WTC11 (cell line): ENCODE results near the gene INO80E. TPM values are rescaled to one million over a fixed set of nuclear protein-coding genes. Genes with fewer than 3 reads are reported as not detected.
A peak's percentile ranks its signal among the peaks of the same experiment; 100 is the strongest.

ENCODE experiments used
- ATAC-seq: fragments of 200-7000 bp; cut with Tn5 transposase; 2 replicates; pipeline ENCODE4 v1.10.0; 2021; ENCODE audit warnings: mild to moderate bottlenecking, moderate library complexity
- CTCF ChIA-PET: fragments of 300-600 bp; sonication (Branson Sonifier 250); formaldehyde crosslinking; loops from one replicate; lab custom pipeline; 2021; ENCODE audit warnings: antibody characterized with exemption; lab: Charles Lee
- POLR2A ChIA-PET: fragments of 350-600 bp; sonication (Branson Sonifier 250); formaldehyde crosslinking; loops from one replicate; lab custom pipeline; 2021; ENCODE audit warnings: antibody characterized with exemption; lab: Charles Lee
- DNase-seq: peaks from one replicate; pipeline ENCODE4 v3.0.0; 2021; ENCODE audit warnings: low spot score
- H3K27ac Mint-ChIP-seq: 2 replicates; pipeline ENCODE4 v1.8.0; 2021; ENCODE audit warnings: mixed read lengths
- H3K27me3 Mint-ChIP-seq: 2 replicates; pipeline ENCODE4 v1.8.0; 2021; ENCODE audit warnings: low read depth, mild to moderate bottlenecking, moderate library complexity, mixed read lengths
- H3K36me3 Mint-ChIP-seq: 2 replicates; pipeline ENCODE4 v1.8.0; 2021; ENCODE audit warnings: mixed read lengths
- H3K4me1 Mint-ChIP-seq: 2 replicates; pipeline ENCODE4 v1.8.0; 2022; ENCODE audit warnings: mixed read lengths
- H3K4me3 Mint-ChIP-seq: 2 replicates; pipeline ENCODE4 v1.8.0; 2021; ENCODE audit warnings: mild to moderate bottlenecking, moderate library complexity, mixed read lengths
- H3K9me3 Mint-ChIP-seq: 2 replicates; pipeline ENCODE4 v1.8.0; 2021; ENCODE audit warnings: mixed read lengths
- ETV6 ChIP-seq: sonication (generic); formaldehyde crosslinking; IDR thresholded peaks from 2 replicates; pipeline ENCODE4 v1.8.1; 2022; ENCODE audit warnings: mild to moderate bottlenecking, missing genetic modification reagents
- FOXP1 ChIP-seq: sonication (generic); formaldehyde crosslinking; IDR thresholded peaks from 2 replicates; pipeline ENCODE4 v1.8.0; 2022; ENCODE audit warnings: missing genetic modification reagents, mild to moderate bottlenecking, moderate library complexity, borderline replicate concordance
- GRHL2 ChIP-seq: fragments of 250-450 bp; sonication (Bioruptor Pico); IDR thresholded peaks from 2 replicates; pipeline ENCODE4 v1.8.0; 2022; ENCODE audit warnings: mild to moderate bottlenecking, moderate library complexity; ENCODE audit not compliant: insufficient replicate concordance, severe bottlenecking
- IRF2 ChIP-seq: sonication (generic); formaldehyde crosslinking; IDR thresholded peaks from 2 replicates; pipeline ENCODE4 v1.8.0; 2022; ENCODE audit warnings: low read depth, missing genetic modification reagents, borderline replicate concordance
- NFE2L1 ChIP-seq: sonication (generic); formaldehyde crosslinking; IDR thresholded peaks from 2 replicates; pipeline ENCODE4 v1.8.1; 2023; ENCODE audit warnings: missing genetic modification reagents
- SMAD4 ChIP-seq: sonication (generic); formaldehyde crosslinking; IDR thresholded peaks from 2 replicates; pipeline ENCODE4 v1.8.0; 2022; ENCODE audit warnings: mild to moderate bottlenecking, missing genetic modification reagents
- SOX15 ChIP-seq: fragments of 250-450 bp; sonication (Bioruptor Pico); IDR thresholded peaks from 2 replicates; pipeline ENCODE4 v1.9.0; 2021; ENCODE audit warnings: mild to moderate bottlenecking
- TCF7 ChIP-seq: sonication (generic); formaldehyde crosslinking; IDR thresholded peaks from 2 replicates; pipeline ENCODE4 v1.8.0; 2022; ENCODE audit warnings: mild to moderate bottlenecking, low read depth, missing genetic modification reagents, moderate library complexity
- TP53 ChIP-seq: sonication (generic); formaldehyde crosslinking; IDR thresholded peaks from 2 replicates; pipeline ENCODE4 v1.8.1; 2023; ENCODE audit warnings: mild to moderate bottlenecking, missing genetic modification reagents
- ZNF423 ChIP-seq: fragments of 250-450 bp; sonication (Bioruptor Pico); IDR thresholded peaks from 2 replicates; pipeline ENCODE4 v2.1.2; 2022; ENCODE audit warnings: mild to moderate bottlenecking, moderate library complexity
- total RNA-seq: library from RNA; stranded (reverse); gene quantifications from 3 replicates; pipeline ENCODE4 v1.2.3, GENCODE V29; 2021
- TF ChIP-seq, protein P1 (sequence below): fragments of 250-450 bp; sonication (Bioruptor Pico); IDR thresholded peaks from 2 replicates; pipeline ENCODE4 v1.9.0; 2021; ENCODE audit warnings: mild to moderate bottlenecking
- TF ChIP-seq, protein P2 (sequence below): fragments of 250-450 bp; sonication (Bioruptor Pico); IDR thresholded peaks from 2 replicates; pipeline ENCODE4 v2.1.2; 2022; ENCODE audit warnings: mild to moderate bottlenecking, moderate library complexity
- TF ChIP-seq, protein P3 (sequence below): sonication (generic); formaldehyde crosslinking; IDR thresholded peaks from 2 replicates; pipeline ENCODE4 v1.8.1; 2023; ENCODE audit warnings: mild to moderate bottlenecking, missing genetic modification reagents, moderate library complexity
- TF ChIP-seq, protein P4 (sequence below): sonication (generic); formaldehyde crosslinking; IDR thresholded peaks from 2 replicates; pipeline ENCODE4 v1.8.0; 2022; ENCODE audit warnings: mild to moderate bottlenecking, missing genetic modification reagents
- TF ChIP-seq, protein P5 (sequence below): sonication (generic); formaldehyde crosslinking; IDR thresholded peaks from 2 replicates; pipeline ENCODE4 v1.8.1; 2022; ENCODE audit warnings: mild to moderate bottlenecking, moderate library complexity, missing genetic modification reagents
- TF ChIP-seq, protein P6 (sequence below): sonication (generic); formaldehyde crosslinking; IDR thresholded peaks from 2 replicates; pipeline ENCODE4 v1.8.0; 2022; ENCODE audit warnings: mild to moderate bottlenecking, missing genetic modification reagents
- TF ChIP-seq, protein P7 (sequence below): sonication (generic); formaldehyde crosslinking; IDR thresholded peaks from 2 replicates; pipeline ENCODE4 v1.8.1; 2022; ENCODE audit warnings: missing genetic modification reagents, borderline replicate concordance

Gene INO80E
- total RNA-seq, 1 experiment from 2014 or later = 101 TPM

DNA sequence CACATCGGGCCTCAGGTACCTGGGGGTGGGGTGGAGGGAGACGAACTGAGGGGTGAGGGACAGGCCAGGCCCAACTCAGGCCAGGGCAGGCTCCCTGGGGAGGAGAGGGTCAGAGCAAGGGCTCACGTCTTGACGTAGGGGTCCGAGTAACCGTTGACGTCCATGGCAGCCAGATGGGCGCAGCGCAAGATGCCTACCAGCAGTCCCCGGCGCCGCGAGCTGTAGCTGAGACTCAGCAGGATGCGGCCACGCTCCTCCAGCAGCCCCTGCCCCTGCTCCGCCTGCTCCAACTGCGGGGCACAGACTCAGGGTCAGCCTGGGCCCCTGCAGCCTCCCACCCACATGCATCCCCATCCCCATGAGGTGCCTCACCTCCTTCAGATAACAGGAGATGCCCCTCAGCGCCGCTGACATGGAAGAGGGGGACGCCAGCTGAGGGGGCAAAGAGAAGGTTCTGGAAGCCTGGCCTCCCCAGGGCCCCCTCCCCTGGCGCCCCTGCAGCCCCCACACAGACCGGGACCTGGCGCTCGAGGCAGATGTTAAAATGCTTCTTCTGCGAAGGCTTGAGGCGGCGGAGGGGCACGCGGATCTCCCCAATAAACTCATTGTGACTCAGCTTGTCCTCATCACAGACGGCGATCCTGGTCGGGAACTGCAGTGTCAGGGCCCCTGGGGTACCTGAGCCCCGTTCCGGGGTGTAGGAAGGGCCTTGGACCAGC, 10.8 kb downstream of the INO80E start:
- no peak for TF ChIP-seq NFE2L1 (CRISPR knock-in tag)
- TF ChIP-seq, protein P1, sequence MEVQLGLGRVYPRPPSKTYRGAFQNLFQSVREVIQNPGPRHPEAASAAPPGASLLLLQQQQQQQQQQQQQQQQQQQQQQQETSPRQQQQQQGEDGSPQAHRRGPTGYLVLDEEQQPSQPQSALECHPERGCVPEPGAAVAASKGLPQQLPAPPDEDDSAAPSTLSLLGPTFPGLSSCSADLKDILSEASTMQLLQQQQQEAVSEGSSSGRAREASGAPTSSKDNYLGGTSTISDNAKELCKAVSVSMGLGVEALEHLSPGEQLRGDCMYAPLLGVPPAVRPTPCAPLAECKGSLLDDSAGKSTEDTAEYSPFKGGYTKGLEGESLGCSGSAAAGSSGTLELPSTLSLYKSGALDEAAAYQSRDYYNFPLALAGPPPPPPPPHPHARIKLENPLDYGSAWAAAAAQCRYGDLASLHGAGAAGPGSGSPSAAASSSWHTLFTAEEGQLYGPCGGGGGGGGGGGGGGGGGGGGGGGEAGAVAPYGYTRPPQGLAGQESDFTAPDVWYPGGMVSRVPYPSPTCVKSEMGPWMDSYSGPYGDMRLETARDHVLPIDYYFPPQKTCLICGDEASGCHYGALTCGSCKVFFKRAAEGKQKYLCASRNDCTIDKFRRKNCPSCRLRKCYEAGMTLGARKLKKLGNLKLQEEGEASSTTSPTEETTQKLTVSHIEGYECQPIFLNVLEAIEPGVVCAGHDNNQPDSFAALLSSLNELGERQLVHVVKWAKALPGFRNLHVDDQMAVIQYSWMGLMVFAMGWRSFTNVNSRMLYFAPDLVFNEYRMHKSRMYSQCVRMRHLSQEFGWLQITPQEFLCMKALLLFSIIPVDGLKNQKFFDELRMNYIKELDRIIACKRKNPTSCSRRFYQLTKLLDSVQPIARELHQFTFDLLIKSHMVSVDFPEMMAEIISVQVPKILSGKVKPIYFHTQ (CRISPR knock-in tag) = no peak
- H3K27ac Mint-ChIP-seq = peak overlapping the region; percentile 70; the same call in 1 of the 2 replicates
- no peak overlapping the region for H3K4me3 Mint-ChIP-seq
- ATAC-seq (no peak), DNase-seq (no peak)
- ChIA-PET CTCF (interaction anchor here (0.6 to 1.5 kb wide), 5 partner anchors 25 to 217 kb away, joined by 3 to 10 read pairs (median 5); partner anchors contain the start of gene KIF22), POLR2A (no interaction called here)
- H3K36me3 Mint-ChIP-seq = peaks cover 8% of the 10 kb centered on the region
- H3K9me3 Mint-ChIP-seq = no peaks in the 10 kb centered on the region
- peaks cover 16% of the 10 kb centered on the region for H3K4me1 Mint-ChIP-seq
- peaks cover 15% of the 10 kb centered on the region for H3K27me3 Mint-ChIP-seq

DNA sequence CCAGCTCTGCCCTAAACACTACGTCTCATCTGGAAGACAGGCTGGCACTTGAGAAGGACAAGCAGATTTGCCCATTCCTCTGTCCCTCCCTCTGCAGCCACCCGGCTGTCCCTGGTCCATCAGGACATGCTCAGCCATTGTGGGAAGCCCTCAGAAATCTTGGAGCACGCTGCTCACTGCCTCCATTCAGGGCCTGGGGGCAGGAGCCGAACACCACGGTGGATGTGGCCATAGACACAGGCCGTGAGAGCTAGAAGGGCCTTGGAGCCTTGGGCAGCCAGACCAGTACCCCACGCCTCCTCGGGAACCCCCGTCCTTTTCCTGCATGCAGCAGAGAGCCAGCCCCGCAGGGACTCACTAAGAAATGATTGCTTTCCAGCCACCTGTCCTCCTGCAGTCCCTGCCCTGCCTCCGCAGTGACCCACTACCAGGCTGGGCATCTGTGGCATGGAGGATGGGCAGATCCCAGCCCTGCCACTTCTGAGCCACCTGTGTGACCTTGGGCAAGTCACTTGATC, 11.4 kb downstream of the INO80E start:
- peaks cover 2% of the 10 kb centered on the region; the same call in 1 of the 2 replicates for H3K36me3 Mint-ChIP-seq
- TF ChIP-seq ZNF423 (CRISPR knock-in tag) (no peak), ETV6 (CRISPR knock-in tag) (no peak), IRF2 (CRISPR knock-in tag) (no peak), TCF7 (CRISPR knock-in tag) (no peak), SOX15 (CRISPR knock-in tag) (no peak), TP53 (CRISPR knock-in tag) (no peak), SMAD4 (CRISPR knock-in tag) (no peak), FOXP1 (CRISPR knock-in tag) (no peak), GRHL2 (CRISPR knock-in tag) (no peak)
- TF ChIP-seq, protein P2, sequence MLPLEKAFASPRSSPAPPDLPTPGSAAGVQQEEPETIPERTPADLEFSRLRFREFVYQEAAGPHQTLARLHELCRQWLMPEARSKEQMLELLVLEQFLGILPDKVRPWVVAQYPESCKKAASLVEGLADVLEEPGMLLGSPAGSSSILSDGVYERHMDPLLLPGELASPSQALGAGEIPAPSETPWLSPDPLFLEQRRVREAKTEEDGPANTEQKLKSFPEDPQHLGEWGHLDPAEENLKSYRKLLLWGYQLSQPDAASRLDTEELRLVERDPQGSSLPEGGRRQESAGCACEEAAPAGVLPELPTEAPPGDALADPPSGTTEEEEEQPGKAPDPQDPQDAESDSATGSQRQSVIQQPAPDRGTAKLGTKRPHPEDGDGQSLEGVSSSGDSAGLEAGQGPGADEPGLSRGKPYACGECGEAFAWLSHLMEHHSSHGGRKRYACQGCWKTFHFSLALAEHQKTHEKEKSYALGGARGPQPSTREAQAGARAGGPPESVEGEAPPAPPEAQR (CRISPR knock-in tag) = no peak
- TF ChIP-seq, protein P3, sequence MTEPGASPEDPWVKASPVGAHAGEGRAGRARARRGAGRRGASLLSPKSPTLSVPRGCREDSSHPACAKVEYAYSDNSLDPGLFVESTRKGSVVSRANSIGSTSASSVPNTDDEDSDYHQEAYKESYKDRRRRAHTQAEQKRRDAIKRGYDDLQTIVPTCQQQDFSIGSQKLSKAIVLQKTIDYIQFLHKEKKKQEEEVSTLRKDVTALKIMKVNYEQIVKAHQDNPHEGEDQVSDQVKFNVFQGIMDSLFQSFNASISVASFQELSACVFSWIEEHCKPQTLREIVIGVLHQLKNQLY (CRISPR knock-in tag) = no peak
- TF ChIP-seq, protein P4, sequence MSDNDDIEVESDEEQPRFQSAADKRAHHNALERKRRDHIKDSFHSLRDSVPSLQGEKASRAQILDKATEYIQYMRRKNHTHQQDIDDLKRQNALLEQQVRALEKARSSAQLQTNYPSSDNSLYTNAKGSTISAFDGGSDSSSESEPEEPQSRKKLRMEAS (CRISPR knock-in tag) = no peak
- TF ChIP-seq, protein P5, sequence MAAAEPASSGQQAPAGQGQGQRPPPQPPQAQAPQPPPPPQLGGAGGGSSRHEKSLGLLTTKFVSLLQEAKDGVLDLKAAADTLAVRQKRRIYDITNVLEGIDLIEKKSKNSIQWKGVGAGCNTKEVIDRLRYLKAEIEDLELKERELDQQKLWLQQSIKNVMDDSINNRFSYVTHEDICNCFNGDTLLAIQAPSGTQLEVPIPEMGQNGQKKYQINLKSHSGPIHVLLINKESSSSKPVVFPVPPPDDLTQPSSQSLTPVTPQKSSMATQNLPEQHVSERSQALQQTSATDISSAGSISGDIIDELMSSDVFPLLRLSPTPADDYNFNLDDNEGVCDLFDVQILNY (CRISPR knock-in tag) = no peak
- TF ChIP-seq, protein P6, sequence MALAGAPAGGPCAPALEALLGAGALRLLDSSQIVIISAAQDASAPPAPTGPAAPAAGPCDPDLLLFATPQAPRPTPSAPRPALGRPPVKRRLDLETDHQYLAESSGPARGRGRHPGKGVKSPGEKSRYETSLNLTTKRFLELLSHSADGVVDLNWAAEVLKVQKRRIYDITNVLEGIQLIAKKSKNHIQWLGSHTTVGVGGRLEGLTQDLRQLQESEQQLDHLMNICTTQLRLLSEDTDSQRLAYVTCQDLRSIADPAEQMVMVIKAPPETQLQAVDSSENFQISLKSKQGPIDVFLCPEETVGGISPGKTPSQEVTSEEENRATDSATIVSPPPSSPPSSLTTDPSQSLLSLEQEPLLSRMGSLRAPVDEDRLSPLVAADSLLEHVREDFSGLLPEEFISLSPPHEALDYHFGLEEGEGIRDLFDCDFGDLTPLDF (CRISPR knock-in tag) = no peak
- TF ChIP-seq, protein P7, sequence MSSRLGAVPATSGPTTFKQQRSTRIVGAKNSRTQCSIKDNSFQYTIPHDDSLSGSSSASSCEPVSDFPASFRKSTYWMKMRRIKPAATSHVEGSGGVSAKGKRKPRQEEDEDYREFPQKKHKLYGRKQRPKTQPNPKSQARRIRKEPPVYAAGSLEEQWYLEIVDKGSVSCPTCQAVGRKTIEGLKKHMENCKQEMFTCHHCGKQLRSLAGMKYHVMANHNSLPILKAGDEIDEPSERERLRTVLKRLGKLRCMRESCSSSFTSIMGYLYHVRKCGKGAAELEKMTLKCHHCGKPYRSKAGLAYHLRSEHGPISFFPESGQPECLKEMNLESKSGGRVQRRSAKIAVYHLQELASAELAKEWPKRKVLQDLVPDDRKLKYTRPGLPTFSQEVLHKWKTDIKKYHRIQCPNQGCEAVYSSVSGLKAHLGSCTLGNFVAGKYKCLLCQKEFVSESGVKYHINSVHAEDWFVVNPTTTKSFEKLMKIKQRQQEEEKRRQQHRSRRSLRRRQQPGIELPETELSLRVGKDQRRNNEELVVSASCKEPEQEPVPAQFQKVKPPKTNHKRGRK (CRISPR knock-in tag) = no peak
- POLR2A ChIA-PET = no interaction called here
- H3K9me3 Mint-ChIP-seq = no peaks in the 10 kb centered on the region
- H3K27ac Mint-ChIP-seq = peak overlapping the region; percentile 78; the same call in 1 of the 2 replicates
- no peak overlapping the region for H3K4me3 Mint-ChIP-seq
- peaks cover 21% of the 10 kb centered on the region for H3K27me3 Mint-ChIP-seq
- CTCF ChIA-PET = interaction anchor here (0.9 to 1.6 kb wide), 3 partner anchors 25 to 48 kb away, joined by 3 to 10 read pairs (median 3); no protein-coding TSS in a partner anchor
- ATAC-seq (no peak), DNase-seq (no peak)
- peaks cover 18% of the 10 kb centered on the region for H3K4me1 Mint-ChIP-seq
